ENCODE measurements around the gene SPPL2A. TPM values are rescaled to one million over a fixed set of nuclear protein-coding genes. Genes with fewer than 3 reads are reported as not detected.

Gene SPPL2A
- total and polyA plus RNA-seq, 2 experiments from 2014 or later: 111 to 141 TPM

GRCh38 chr15:50653156-50653743 lies 112.3 kb downstream of the SPPL2A start:
- Histone ChIP-seq H3K9me2 (replicated peaks; ENCODE audit: insufficient read depth) (no peaks in the 10 kb centered on the region), H3K9me3 (ENCODE audit: low read depth) (no peaks in the 10 kb centered on the region), H2AFZ (no peak overlapping the region), H3K79me2 (peaks cover 10% of the 10 kb centered on the region), H3K27ac (no peak overlapping the region), H3K4me1 (ENCODE audit: insufficient read depth) (no peaks in the 10 kb centered on the region), H3K4me3 (no peak overlapping the region), H3K4me2 (no peak overlapping the region), H3K27me3 (no peaks in the 10 kb centered on the region), H4K20me1 (ENCODE audit: insufficient read depth, poor library complexity, severe bottlenecking) (no peaks in the 10 kb centered on the region), H3K36me3 (replicated peaks; ENCODE audit: insufficient read depth, low read depth) (no peaks in the 10 kb centered on the region)
- WGBS (ENCODE audit: low lambda C conversion rate, missing lambda C conversion rate): 93% methylated on average over 6 of the region's 6 CpGs
- no peak for DNase-seq (ENCODE audit: low spot score)
- TF ChIP-seq, protein P1, sequence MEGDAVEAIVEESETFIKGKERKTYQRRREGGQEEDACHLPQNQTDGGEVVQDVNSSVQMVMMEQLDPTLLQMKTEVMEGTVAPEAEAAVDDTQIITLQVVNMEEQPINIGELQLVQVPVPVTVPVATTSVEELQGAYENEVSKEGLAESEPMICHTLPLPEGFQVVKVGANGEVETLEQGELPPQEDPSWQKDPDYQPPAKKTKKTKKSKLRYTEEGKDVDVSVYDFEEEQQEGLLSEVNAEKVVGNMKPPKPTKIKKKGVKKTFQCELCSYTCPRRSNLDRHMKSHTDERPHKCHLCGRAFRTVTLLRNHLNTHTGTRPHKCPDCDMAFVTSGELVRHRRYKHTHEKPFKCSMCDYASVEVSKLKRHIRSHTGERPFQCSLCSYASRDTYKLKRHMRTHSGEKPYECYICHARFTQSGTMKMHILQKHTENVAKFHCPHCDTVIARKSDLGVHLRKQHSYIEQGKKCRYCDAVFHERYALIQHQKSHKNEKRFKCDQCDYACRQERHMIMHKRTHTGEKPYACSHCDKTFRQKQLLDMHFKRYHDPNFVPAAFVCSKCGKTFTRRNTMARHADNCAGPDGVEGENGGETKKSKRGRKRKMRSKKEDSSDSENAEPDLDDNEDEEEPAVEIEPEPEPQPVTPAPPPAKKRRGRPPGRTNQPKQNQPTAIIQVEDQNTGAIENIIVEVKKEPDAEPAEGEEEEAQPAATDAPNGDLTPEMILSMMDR (IDR thresholded peaks at IDR 0.05; ENCODE audit: poor library complexity): no peak
- TF ChIP-seq EZH2 (IDR thresholded peaks at IDR 0.05; ENCODE audit: borderline replicate concordance) (no peak), EZH2phosphoT487 (IDR thresholded peaks at IDR 0.05; ENCODE audit: low read depth, severe bottlenecking, unreplicated experiment) (no peak)

- no peak for TF ChIP-seq EZH2phosphoT487 (IDR thresholded peaks at IDR 0.05; ENCODE audit: low read depth, severe bottlenecking, unreplicated experiment)
- TF ChIP-seq, protein P1 (IDR thresholded peaks at IDR 0.05; ENCODE audit: poor library complexity): no peak
- no peak for TF ChIP-seq EZH2 (IDR thresholded peaks at IDR 0.05; ENCODE audit: borderline replicate concordance)
- H3K79me2 ChIP-seq: peaks cover 10% of the 10 kb centered on the region
- no peaks in the 10 kb centered on the region for H3K27me3 ChIP-seq
- H3K27ac ChIP-seq: no peak overlapping the region
- no peaks in the 10 kb centered on the region for H3K9me2 ChIP-seq (replicated peaks; ENCODE audit: insufficient read depth)
- H3K4me1 ChIP-seq (ENCODE audit: insufficient read depth): no peaks in the 10 kb centered on the region
- no peaks in the 10 kb centered on the region for H3K9me3 ChIP-seq (ENCODE audit: low read depth)
- no peak overlapping the region for H2AFZ ChIP-seq
- 97% methylated on average over 3 of the region's 3 CpGs for WGBS (ENCODE audit: low lambda C conversion rate, missing lambda C conversion rate)
- H3K36me3 ChIP-seq (replicated peaks; ENCODE audit: insufficient read depth, low read depth): no peaks in the 10 kb centered on the region
- no peaks in the 10 kb centered on the region for H4K20me1 ChIP-seq (ENCODE audit: insufficient read depth, poor library complexity, severe bottlenecking)
- no peak for DNase-seq (ENCODE audit: low spot score)
- no peak overlapping the region for H3K4me2 ChIP-seq
- H3K4me3 ChIP-seq: no peak overlapping the region
Observed at GRCh38 chr15:50652671-50653070, 112.8 kb downstream of the SPPL2A start.

Small RNAs within 50 kb of the gene (small RNA-seq; reads per million reads assigned to genes)
- gene AC012100.1 (not detected), gene RN7SL354P (not detected)

Other genes with a start within 250 kb of the SPPL2A start
- gene USP50, start 219.0 kb downstream of the SPPL2A start, total RNA-seq: not detected in 2 replicates
- 0.29 and 0.74 TPM in 2 replicates for gene USP50, start 219.0 kb downstream of the SPPL2A start, polyA plus RNA-seq
- gene TRPM7, start 78.9 kb downstream of the SPPL2A start, total RNA-seq: 58.3 and 59.0 TPM in 2 replicates
- 12.1 and 12.2 TPM in 2 replicates for gene TRPM7, start 78.9 kb downstream of the SPPL2A start, polyA plus RNA-seq
- 10.6 and 12.4 TPM in 2 replicates for gene AP4E1, start 143.0 kb upstream of the SPPL2A start, total RNA-seq
- gene AP4E1, start 143.0 kb upstream of the SPPL2A start, polyA plus RNA-seq: 1.4 and 2.0 TPM in 2 replicates